Brain pericyte (primary cell): Measurements from ENCODE around the gene MAGEC3.
"Not testable (repeated sequence)": the region's sequence is repeated elsewhere in the genome, so short reads cannot be mapped to it uniquely, and the experiment has no call there.

ENCODE experiments used
- DNase-seq: peaks from one replicate; pipeline ENCODE4 v3.0.0-alpha.2; 2012; ENCODE audit warnings: low read depth, low spot score

Gene MAGEC3

DNA sequence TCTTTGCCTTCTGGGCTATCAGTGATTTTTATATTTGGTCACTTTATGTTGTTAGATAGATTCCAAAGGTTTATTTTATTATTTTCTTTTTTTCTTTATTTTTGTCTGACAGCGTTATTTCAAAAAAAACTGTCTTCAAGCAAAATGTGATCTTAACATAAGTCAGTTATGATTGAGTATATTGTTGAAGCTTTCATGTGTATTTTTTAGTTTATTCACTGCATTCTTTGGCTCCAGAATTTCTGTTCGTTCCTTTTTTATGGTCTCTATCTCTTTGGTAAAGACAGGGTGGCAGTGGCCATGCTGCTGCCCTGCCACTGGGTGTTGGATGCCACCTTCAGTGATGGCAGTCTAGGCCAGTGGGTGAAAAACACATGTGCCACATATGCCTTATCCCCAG, at the start of gene MAGEC3:
MAGEC3 (plus strand) TSS at position 301 of the 400 bp plus-strand sequence; CDS start at position 301, 0 bp downstream.
- no peak for DNase-seq

- no peak for DNase-seq
Measured at GRCh38 chrX:141791856-141792255, 46.3 kb upstream of the MAGEC3 start.

GRCh38 chrX:141811438-141811837, 26.7 kb upstream of the MAGEC3 start:
- DNase-seq = no peak

DNA sequence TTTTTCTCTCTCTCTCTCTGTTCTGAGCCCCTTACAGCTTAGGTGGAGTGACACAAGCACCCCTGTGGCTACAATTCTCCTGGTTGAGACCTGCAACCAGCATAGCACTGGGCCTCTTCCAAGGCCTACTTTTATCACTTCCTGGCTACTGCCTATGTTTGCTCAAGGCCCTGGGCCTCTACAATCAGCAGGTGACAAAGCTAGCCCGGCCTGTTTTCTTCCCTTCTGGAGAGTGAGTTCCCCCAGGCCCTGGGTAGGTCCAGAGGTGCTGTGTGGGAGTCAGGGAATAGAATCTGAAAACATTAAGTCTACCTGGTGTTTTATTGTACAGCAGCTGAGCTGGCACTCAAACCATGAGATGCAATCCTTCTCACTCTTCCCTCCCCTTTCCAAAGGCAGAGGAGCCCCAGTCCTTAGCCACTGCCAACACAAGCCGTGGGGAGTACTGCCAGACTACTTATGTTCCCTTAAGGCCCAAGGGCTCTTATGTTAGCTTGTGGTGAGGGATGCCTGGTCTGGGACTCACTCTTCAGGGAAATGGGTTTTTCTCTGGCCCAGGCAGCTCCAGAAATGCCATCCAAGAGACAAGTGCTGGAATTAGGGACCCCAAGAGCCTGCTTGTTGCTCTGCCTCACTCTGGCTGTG, 23.8 kb upstream of the MAGEC3 start:
- DNase-seq = no peak

- no peak for DNase-seq
Measured at GRCh38 chrX:141815904-141816303, 22.2 kb upstream of the MAGEC3 start.

DNA sequence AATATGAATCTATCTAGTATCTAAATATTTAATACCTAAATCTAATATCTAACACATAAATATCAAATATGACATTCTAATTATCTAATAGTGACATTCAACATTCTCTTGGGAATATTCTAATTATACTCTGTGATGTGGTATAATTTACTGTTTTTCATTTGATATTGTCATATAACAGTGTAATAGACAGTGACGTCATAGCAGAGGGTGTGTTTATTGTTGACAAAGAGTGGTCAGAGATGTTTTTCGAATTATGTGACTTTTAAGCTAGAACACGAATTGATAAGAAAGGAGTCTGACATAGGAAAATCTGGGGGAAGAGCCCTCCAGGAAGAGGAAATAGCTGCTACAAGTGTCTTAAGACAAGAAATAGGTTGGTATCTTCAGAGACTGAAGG, 5.9 kb upstream of the MAGEC3 start:
- DNase-seq = no peak

- DNase-seq = no peak
Measured at GRCh38 chrX:141839856-141840255, 1.7 kb downstream of the MAGEC3 start.

- DNase-seq = no peak
Measured at GRCh38 chrX:141857479-141857878, 19.4 kb downstream of the MAGEC3 start.

DNA sequence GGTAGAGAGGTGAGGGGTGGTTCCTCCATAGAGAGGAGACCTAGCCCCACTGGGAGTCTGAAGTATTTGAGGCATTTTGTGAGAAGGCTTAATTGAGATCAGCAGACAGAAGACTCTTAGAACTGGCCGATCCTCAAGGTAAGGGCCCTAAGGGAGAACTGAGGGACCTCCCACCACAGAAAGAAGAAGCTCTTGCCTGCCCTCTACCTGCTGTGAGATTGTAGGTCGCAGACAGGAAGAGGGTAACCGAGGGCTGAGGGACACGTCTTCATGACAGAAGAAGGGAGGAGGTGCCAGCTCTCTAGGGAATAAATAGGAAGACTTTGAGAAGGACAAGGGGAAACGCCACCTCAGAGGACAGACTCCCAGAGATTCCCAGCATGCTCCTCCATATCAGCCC, 41.5 kb downstream of the MAGEC3 start:
- DNase-seq = no peak

GRCh38 chrX:141888811-141889210, 50.7 kb downstream of the MAGEC3 start:
- DNase-seq = not testable (repeated sequence)

DNA sequence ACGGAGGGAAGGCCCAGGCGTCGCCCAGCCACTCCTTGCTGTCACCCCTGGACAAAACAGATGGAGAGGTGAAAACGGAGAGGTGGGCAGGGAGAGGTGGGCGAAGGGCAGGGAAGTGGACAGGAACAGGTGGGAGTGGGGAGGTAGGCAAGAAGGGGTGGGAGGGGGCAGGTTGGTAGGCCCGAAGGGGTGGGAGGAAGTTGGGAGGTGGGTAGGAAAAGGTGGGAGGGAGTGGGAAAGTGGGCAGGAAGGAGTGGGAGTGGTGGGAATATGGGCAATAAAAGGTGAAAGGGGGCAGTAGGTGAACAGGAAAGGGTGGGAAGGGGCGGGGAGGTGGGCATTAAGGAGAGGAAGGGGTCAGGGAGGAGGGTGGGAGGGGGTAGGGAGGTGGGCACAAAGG, 56.6 kb downstream of the MAGEC3 start:
- no peak for DNase-seq

- DNase-seq = no peak
Measured at GRCh38 chrX:141897690-141898089, 59.6 kb downstream of the MAGEC3 start.

GRCh38 chrX:141902366-141902765, 64.2 kb downstream of the MAGEC3 start:
- DNase-seq = no peak

GRCh38 chrX:141903400-141904155, 65.5 kb downstream of the MAGEC3 start, which contains the start of gene MAGEC1:
Gene MAGEC1, plus strand, starts transcription at chrX:141903894. Its CDS starts 1,179 bp downstream, at chrX:141905073.
- no peak for DNase-seq

- DNase-seq = no peak
Measured at GRCh38 chrX:141904262-141904661, 66.1 kb downstream of the MAGEC3 start.

DNA sequence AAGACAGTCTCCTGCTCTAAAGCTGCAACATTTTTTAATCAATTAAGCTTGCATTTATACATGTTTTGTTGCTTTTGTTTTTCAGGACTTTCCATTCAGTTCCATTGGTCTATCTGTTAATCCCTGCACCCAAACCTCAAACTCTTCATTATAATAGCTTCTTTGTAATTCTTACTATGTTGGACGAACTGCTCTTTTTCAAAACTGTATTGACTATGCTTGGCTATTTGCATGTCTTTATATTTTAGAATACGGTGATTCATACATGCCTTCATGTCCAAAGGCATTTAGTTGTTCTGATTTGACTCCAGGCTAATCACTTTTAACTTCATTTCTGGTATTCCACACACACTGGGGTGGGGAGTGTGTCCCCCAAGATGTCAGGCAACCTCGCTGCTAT, 79.7 kb downstream of the MAGEC3 start:
- DNase-seq = no peak

GRCh38 chrX:141924293-141924692, 86.2 kb downstream of the MAGEC3 start:
- no peak for DNase-seq

GRCh38 chrX:141928432-141928831, 90.3 kb downstream of the MAGEC3 start:
- DNase-seq = no peak

- DNase-seq = no peak
Measured at GRCh38 chrX:141934059-141934641, 96.0 kb downstream of the MAGEC3 start.

GRCh38 chrX:141935645-141936044, 97.5 kb downstream of the MAGEC3 start:
- DNase-seq = no peak

DNA sequence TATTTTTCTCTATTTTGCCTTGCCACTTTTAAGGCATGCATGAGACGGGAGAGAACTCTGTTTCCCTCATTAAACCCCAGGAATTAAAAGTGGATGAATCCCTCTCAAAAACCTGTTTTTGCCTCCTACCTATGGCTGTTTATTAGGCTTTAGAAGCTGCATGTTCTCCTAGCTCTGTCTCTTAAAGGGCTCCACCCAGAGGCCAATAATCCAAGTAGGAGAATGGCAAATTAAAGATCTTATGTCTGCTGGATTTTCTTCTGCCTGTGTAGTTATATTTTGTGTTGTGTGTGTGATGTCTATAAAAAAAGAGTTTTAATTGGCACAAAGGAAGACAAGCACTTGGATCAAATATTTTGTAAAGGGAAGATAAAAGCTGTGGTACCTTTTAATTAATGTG, 98.0 kb downstream of the MAGEC3 start:
- no peak for DNase-seq

GRCh38 chrX:141941234-141941633, 103.1 kb downstream of the MAGEC3 start:
- DNase-seq = no peak

DNA sequence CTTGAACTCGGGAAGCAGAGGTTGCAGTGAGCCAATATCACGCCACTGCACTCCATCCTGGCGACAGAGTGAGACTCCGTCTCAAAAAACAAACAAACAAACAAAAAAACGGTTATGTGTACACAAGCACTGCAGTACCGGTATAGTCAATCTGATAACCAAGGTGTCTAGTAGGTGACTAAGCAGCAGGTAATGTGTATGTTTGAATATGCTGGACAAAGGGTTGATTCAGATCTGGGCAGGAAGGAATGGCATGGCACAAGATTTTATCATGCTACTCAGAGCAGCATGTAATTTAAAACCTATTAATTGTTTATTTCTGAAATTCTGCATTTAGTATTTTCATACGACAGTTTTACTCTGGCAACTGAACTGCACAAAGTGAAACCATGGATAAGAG, 107.3 kb downstream of the MAGEC3 start:
- no peak for DNase-seq
